Endothelial cell of umbilical vein (primary cell): ENCODE results near the gene PFKL. TPM values are rescaled to one million over a fixed set of nuclear protein-coding genes. Genes with fewer than 3 reads are reported as not detected.

Experiments used
- BruUV-seq: library from RNA; stranded (reverse); fragments of 400-500 nt; replicated peaks from 2 replicates; lab custom pipeline; 2021; lab: Mats Ljungman, UMichigan
- CTCF ChIA-PET: fragments of 300-600, 350-600 bp; sonication (Branson Sonifier 250); formaldehyde crosslinking; loops from one replicate; lab custom pipeline; 2021; ENCODE audit warnings: antibody characterized with exemption, inconsistent platforms; lab: Charles Lee
- POLR2A ChIA-PET: fragments of 300-600, 350-600 bp; sonication (Branson Sonifier 250); formaldehyde crosslinking; loops from one replicate; lab custom pipeline; 2021; ENCODE audit warnings: antibody characterized with exemption, inconsistent platforms; lab: Charles Lee
- DNase-seq: peaks from one replicate; pipeline ENCODE4 v3.0.0-alpha.2; 2011; ENCODE audit warnings: low read depth, low spot score
- FAIRE-seq: peaks from 2 replicates; lab custom pipeline; 2011; peaks lifted over from hg19 to GRCh38; lab: Jason Lieb, UNC
- H2AFZ ChIP-seq: 2 replicates; pipeline ENCODE4 v1.6.0; 2012; ENCODE audit warnings: low read depth, low read length, control low read depth, inconsistent platforms
- H3K27ac ChIP-seq: 2 replicates; pipeline ENCODE4 v1.5.1; 2011; ENCODE audit warnings: low read depth, mild to moderate bottlenecking, control low read depth, low read length, moderate library complexity; ENCODE audit not compliant: insufficient read depth
- H3K27me3 ChIP-seq, 2 experiments: 2 replicates each; pipeline versions ENCODE4 v1.6.0 to v1.6.1; 2011; ENCODE audit warnings: low read length in 2 of 2, mixed read lengths in 1 of 2; ENCODE audit not compliant: control insufficient read depth in 2 of 2, insufficient read depth in 2 of 2
- H3K36me3 ChIP-seq, 2 experiments: 2 replicates in 1 of 2; 3 replicates in 1 of 2; pipeline ENCODE4 v1.5.1; 2011; ENCODE audit warnings: low read length in 2 of 2, mild to moderate bottlenecking in 1 of 2, moderate library complexity in 1 of 2; ENCODE audit not compliant: control insufficient read depth in 2 of 2, insufficient read depth in 2 of 2; ENCODE audit errors: extremely low read depth in 1 of 2
- H3K4me1 ChIP-seq: 3 replicates; pipeline ENCODE4 v1.5.1; 2011; ENCODE audit warnings: mild to moderate bottlenecking, low read length; ENCODE audit not compliant: control insufficient read depth, insufficient read depth; ENCODE audit errors: extremely low read depth
- H3K4me2 ChIP-seq: 2 replicates; pipeline ENCODE4 v1.6.1; 2011; ENCODE audit warnings: low read length, control low read depth, mixed read lengths; ENCODE audit not compliant: insufficient read depth
- H3K4me3 ChIP-seq, 3 experiments: fragments of 200-600 bp in 1 of 3; sonication (generic), shearing (Covaris generic) in 1 of 3; replicated peaks in 1 of 3; 2 replicates each; pipeline ENCODE4 v1.5.1; 2011 to 2016; ENCODE audit warnings: control low read depth in 3 of 3, low read length in 3 of 3, mild to moderate bottlenecking in 2 of 3, inconsistent platforms in 1 of 3, low read depth in 1 of 3, moderate library complexity in 1 of 3; ENCODE audit not compliant: insufficient read depth in 1 of 3
- H3K79me2 ChIP-seq: 2 replicates; pipeline ENCODE4 v1.6.0; 2012; ENCODE audit warnings: low read length, inconsistent platforms; ENCODE audit not compliant: control insufficient read depth, insufficient read depth
- H3K9ac ChIP-seq: replicated peaks from 2 replicates; pipeline ENCODE3; 2011; ENCODE audit warnings: low read length, control low read depth; ENCODE audit not compliant: insufficient read depth; ENCODE audit errors: extremely low read depth
- H3K9me1 ChIP-seq: replicated peaks from 3 replicates; pipeline ENCODE4 v1.6.0; 2011; ENCODE audit warnings: mild to moderate bottlenecking, low read length; ENCODE audit not compliant: control insufficient read depth, insufficient read depth; ENCODE audit errors: extremely low read depth
- H3K9me3 ChIP-seq: replicated peaks from 2 replicates; pipeline ENCODE4 v1.5.1; 2012; ENCODE audit warnings: low read length, inconsistent platforms; ENCODE audit not compliant: control insufficient read depth, insufficient read depth
- H4K20me1 ChIP-seq: replicated peaks from 2 replicates; pipeline ENCODE3; 2011; ENCODE audit warnings: mild to moderate bottlenecking, low read length; ENCODE audit not compliant: control insufficient read depth, insufficient read depth; ENCODE audit errors: extremely low read depth
- EZH2 ChIP-seq: IDR thresholded peaks from 2 replicates; pipeline ENCODE4 v1.6.1; 2012; ENCODE audit warnings: borderline replicate concordance, low read depth, mild to moderate bottlenecking, moderate library complexity, low read length, inconsistent platforms; ENCODE audit not compliant: severe bottlenecking
- FOS ChIP-seq: IDR thresholded peaks from 2 replicates; pipeline ENCODE4 v1.6.1; 2011; ENCODE audit warnings: mild to moderate bottlenecking, low read length, moderate library complexity, borderline replicate concordance; ENCODE audit not compliant: insufficient read depth
- GATA2 ChIP-seq: IDR thresholded peaks from 2 replicates; pipeline ENCODE4 v1.7.0; 2011; ENCODE audit warnings: low read depth, mild to moderate bottlenecking, moderate library complexity, mixed read lengths, low read length; ENCODE audit not compliant: insufficient read length, insufficient read depth
- JUN ChIP-seq: IDR thresholded peaks from 2 replicates; pipeline ENCODE4 v1.6.1; 2011; ENCODE audit warnings: borderline replicate concordance, low read depth; ENCODE audit not compliant: insufficient read length, insufficient read depth
- MYC ChIP-seq: IDR thresholded peaks from one replicate; pipeline ENCODE4 v1.6.1; 2011; ENCODE audit warnings: mild to moderate bottlenecking, low read depth, low read length
- POLR2A ChIP-seq: IDR thresholded peaks from 2 replicates; pipeline ENCODE4 v1.6.1; 2012; ENCODE audit warnings: low read depth, mild to moderate bottlenecking, control low read depth, low read length
- POLR2AphosphoS5 ChIP-seq: IDR thresholded peaks from 2 replicates; pipeline ENCODE4 v1.6.1; 2012; ENCODE audit warnings: low read depth, mild to moderate bottlenecking, control low read depth, low read length, moderate library complexity; ENCODE audit not compliant: insufficient read depth
- dilution Hi-C: fragments of 300-500 bp; cut with MboI; formaldehyde crosslinking; loops from one replicate; pipeline ENCODE4 v1.15.0; 2019; ENCODE audit warnings: low sequenced_read_pairs; ENCODE audit not compliant: extremely low pct_ligation_motif_present
- intact Hi-C: fragments of 100-400 bp; cut with micrococcal nuclease; formaldehyde crosslinking; loops from one replicate; pipeline ENCODE4 v1.10.0; 2022
- polyA plus RNA-seq, 4 experiments: library from polyadenylated mRNA; depleted of rRNA in 3 of 4; stranded (reverse) in 3 of 4; unstranded in 1 of 4; fragments of >200 nt; gene quantifications; 2 replicates each; pipeline versions ENCODE4 v1.2.1 to v1.2.3, GENCODE V29; 2011 to 2012; ENCODE audit warnings: missing spikeins in 1 of 4
- total RNA-seq: library from RNA; stranded (reverse); gene quantifications from 2 replicates; pipeline ENCODE4 v1.2.3, GENCODE V29; 2021
- TF ChIP-seq, protein P1 (sequence below), 2 donors: IDR thresholded peaks; 1 replicate in 1 of 2; 2 replicates in 1 of 2; pipeline ENCODE4 v1.5.1; 2011; ENCODE audit warnings: low read length in 2 of 2, mild to moderate bottlenecking in 2 of 2, moderate library complexity in 2 of 2, control low read depth in 1 of 2, inconsistent platforms in 1 of 2, low read depth in 1 of 2; ENCODE audit not compliant: insufficient read depth in 1 of 2; ENCODE audit errors: extremely low read depth in 1 of 2
- TF ChIP-seq, protein P2 (sequence below): IDR thresholded peaks from 2 replicates; pipeline ENCODE4 v1.6.1; 2011; ENCODE audit not compliant: insufficient read depth, insufficient read length

Gene PFKL
- total and polyA plus RNA-seq, 2 donors (not counting 3 experiments of a cell fraction or from before 2014, with no cell fraction given) = 137 to 154 TPM

- H3K9me3 ChIP-seq = no peaks in the 10 kb centered on the region
- TF ChIP-seq, protein P1, sequence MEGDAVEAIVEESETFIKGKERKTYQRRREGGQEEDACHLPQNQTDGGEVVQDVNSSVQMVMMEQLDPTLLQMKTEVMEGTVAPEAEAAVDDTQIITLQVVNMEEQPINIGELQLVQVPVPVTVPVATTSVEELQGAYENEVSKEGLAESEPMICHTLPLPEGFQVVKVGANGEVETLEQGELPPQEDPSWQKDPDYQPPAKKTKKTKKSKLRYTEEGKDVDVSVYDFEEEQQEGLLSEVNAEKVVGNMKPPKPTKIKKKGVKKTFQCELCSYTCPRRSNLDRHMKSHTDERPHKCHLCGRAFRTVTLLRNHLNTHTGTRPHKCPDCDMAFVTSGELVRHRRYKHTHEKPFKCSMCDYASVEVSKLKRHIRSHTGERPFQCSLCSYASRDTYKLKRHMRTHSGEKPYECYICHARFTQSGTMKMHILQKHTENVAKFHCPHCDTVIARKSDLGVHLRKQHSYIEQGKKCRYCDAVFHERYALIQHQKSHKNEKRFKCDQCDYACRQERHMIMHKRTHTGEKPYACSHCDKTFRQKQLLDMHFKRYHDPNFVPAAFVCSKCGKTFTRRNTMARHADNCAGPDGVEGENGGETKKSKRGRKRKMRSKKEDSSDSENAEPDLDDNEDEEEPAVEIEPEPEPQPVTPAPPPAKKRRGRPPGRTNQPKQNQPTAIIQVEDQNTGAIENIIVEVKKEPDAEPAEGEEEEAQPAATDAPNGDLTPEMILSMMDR (IDR thresholded peaks at IDR 0.05; ENCODE audit: extremely low read depth in 1 of 2, insufficient read depth in 1 of 2, low read depth in 1 of 2, low read length in 2 of 2) = no peak
- TF ChIP-seq POLR2A (no peak), GATA2 (no peak), POLR2AphosphoS5 (no peak)
- intact Hi-C loops = no loop called here
- no peak for FAIRE-seq
- H3K4me2 ChIP-seq = no peak overlapping the region
- peaks cover 2% of the 10 kb centered on the region for H3K79me2 ChIP-seq
- DNase-seq = no peak
- no peak overlapping the region for H3K4me3 ChIP-seq
- ChIA-PET POLR2A (no interaction called here), CTCF (interaction anchor here (1.1 to 1.9 kb wide), 2 partner anchors 9 to 320 kb away, joined by 5 to 6 read pairs; no protein-coding TSS in a partner anchor)
- dilution Hi-C loops = no loop called here
- H4K20me1 ChIP-seq = no peaks in the 10 kb centered on the region
- H3K36me3 ChIP-seq = no peaks in the 10 kb centered on the region
- no TSS peak for BruUV-seq
- no peaks in the 10 kb centered on the region for H3K27me3 ChIP-seq
- H3K4me1 ChIP-seq = peaks cover 5% of the 10 kb centered on the region
- no peak overlapping the region for H2AFZ ChIP-seq
- no peak overlapping the region for H3K27ac ChIP-seq
- H3K9me1 ChIP-seq = no peaks in the 10 kb centered on the region
- H3K9ac ChIP-seq = no peak overlapping the region
These were observed 4.2 kb upstream of the PFKL start for GRCh38 chr21:44295646-44296045.

DNA sequence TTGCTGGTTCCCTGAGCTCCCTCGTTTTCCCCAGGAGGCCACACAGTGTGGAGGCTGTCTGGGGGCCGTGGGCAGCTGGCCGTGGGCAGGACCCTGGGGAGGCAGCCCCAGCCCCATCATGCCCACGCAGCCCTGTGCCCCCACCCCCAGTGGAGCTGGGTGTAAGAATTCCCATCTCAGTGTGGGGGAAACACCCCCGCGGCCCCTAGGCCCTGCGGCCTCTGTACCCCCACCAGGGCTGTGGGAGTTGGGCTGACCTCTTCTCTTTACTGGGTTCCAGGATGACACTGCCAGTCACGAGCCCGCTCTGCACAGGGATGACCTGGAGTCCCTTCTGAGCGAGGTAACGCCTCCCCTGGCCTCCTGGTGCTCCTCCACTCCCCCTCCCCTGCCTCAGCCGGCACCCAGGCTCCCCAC lies 3.7 kb upstream of the PFKL start:
- BruUV-seq = no TSS peak
- no peak for DNase-seq
- Histone ChIP-seq H3K4me3 (no peak overlapping the region), H3K4me2 (no peak overlapping the region), H2AFZ (no peak overlapping the region), H3K9me3 (no peaks in the 10 kb centered on the region), H3K27me3 (no peaks in the 10 kb centered on the region), H4K20me1 (no peaks in the 10 kb centered on the region), H3K27ac (no peak overlapping the region), H3K4me1 (peaks cover 10% of the 10 kb centered on the region), H3K9ac (no peak overlapping the region), H3K36me3 (no peaks in the 10 kb centered on the region), H3K9me1 (no peaks in the 10 kb centered on the region), H3K79me2 (peaks cover 7% of the 10 kb centered on the region)
- no peak for TF ChIP-seq MYC
- TF ChIP-seq POLR2A = no peak
- no peak for TF ChIP-seq EZH2
- TF ChIP-seq, protein P2, sequence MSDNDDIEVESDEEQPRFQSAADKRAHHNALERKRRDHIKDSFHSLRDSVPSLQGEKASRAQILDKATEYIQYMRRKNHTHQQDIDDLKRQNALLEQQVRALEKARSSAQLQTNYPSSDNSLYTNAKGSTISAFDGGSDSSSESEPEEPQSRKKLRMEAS = no peak
- no peak for TF ChIP-seq JUN
- TF ChIP-seq GATA2 = no peak
- TF ChIP-seq FOS = no peak
- no peak for TF ChIP-seq POLR2AphosphoS5
- TF ChIP-seq, protein P1 (IDR thresholded peaks at IDR 0.05; ENCODE audit: extremely low read depth in 1 of 2, insufficient read depth in 1 of 2, low read depth in 1 of 2, low read length in 2 of 2) = no peak
- CTCF ChIA-PET = interaction anchor here (1.9 kb wide), 1 partner anchor 8 kb away, joined by 6 read pairs; no protein-coding TSS in a partner anchor
- dilution Hi-C loops (no loop called here), intact Hi-C loops (no loop called here)
- no peak for FAIRE-seq
- POLR2A ChIA-PET = no interaction called here
